K562 (cell line): ENCODE data around the gene SLC30A7. TPM values are rescaled to one million over a fixed set of nuclear protein-coding genes. Genes with fewer than 3 reads are reported as not detected.

Experiments
- HMGN3 ChIP-seq: IDR thresholded peaks from 2 replicates; pipeline ENCODE4 v1.6.1; 2011; ENCODE audit warnings: borderline replicate concordance, low read depth, mild to moderate bottlenecking, mixed read lengths, low read length; ENCODE audit not compliant: insufficient read length; ENCODE audit errors: extremely low read depth
- ILF3 ChIP-seq: fragments of 450-650 bp; IDR thresholded peaks from 2 replicates; pipeline ENCODE4 v1.6.1; 2018; ENCODE audit warnings: antibody characterized with exemption, mild to moderate bottlenecking, moderate library complexity, borderline replicate concordance
- NKRF ChIP-seq: fragments of 450-650 bp; IDR thresholded peaks from 2 replicates; pipeline ENCODE4 v1.6.1; 2016; ENCODE audit warnings: borderline replicate concordance
- NR3C1 ChIP-seq: sonication (generic); formaldehyde crosslinking; IDR thresholded peaks from 2 replicates; pipeline ENCODE4 v1.8.1; 2022; ENCODE audit warnings: missing genetic modification reagents
- POLR2AphosphoS2 ChIP-seq: IDR thresholded peaks from 2 replicates; pipeline ENCODE4 v1.6.1; 2012; ENCODE audit warnings: low read length, improper control_type of control experiment
- PYGO2 ChIP-seq: fragments of 450-650 bp; IDR thresholded peaks from 2 replicates; pipeline ENCODE4 v1.6.1; 2016; ENCODE audit warnings: mild to moderate bottlenecking, missing genetic modification characterization, moderate library complexity, missing compliant biosample characterization
- SIN3B ChIP-seq: fragments of 450-650 bp; IDR thresholded peaks from 2 replicates; pipeline ENCODE4 v1.6.1; 2017; ENCODE audit warnings: low read depth, mild to moderate bottlenecking, moderate library complexity
- ZNF277 ChIP-seq: fragments of 250-450 bp; sonication (Bioruptor Pico); IDR thresholded peaks from 2 replicates; pipeline ENCODE4 v1.8.0; 2022; ENCODE audit warnings: inconsistent platforms, mild to moderate bottlenecking, moderate library complexity, borderline replicate concordance
- polyA plus RNA-seq, 8 experiments: library from polyadenylated mRNA; depleted of rRNA in 4 of 8; stranded (reverse) in 5 of 8; unstranded in 3 of 8; fragments of >200 nt; fragmentation: Nextera tagmentation in 2 of 8; fragmentation: Illumina TruSeq in 1 of 8; extraction: Ambion mirVana in 2 of 8; extraction: Trizol in 1 of 8; gene quantifications; 2 replicates each; pipeline versions ENCODE4 v1.2.1 to v1.2.3, GENCODE V29; 2011 to 2014; ENCODE audit warnings: inconsistent platforms in 1 of 8, missing spikeins in 1 of 8
- total RNA-seq, 7 experiments: library from RNA; depleted of rRNA in 6 of 7; stranded (reverse); fragments of >200 nt in 6 of 7; fragmentation: Illumina TruSeq in 2 of 7; extraction: Trizol in 2 of 7; gene quantifications; 2 replicates each; pipeline versions ENCODE4 v1.2.1 to v1.2.3, GENCODE V29; 2011 to 2021; ENCODE audit warnings: low replicate concordance in 1 of 7
- TF ChIP-seq, protein P1 (sequence below), 2 experiments: fragments of 450-650 bp; formaldehyde crosslinking in 1 of 2; IDR thresholded peaks; 2 replicates each; pipeline versions ENCODE4 v1.4.0 to v1.6.1; 2014 to 2020; ENCODE audit warnings: mild to moderate bottlenecking in 2 of 2, borderline replicate concordance in 1 of 2, low read depth in 1 of 2
- TF ChIP-seq, protein P2 (sequence below): fragments of 450-650 bp; formaldehyde crosslinking; IDR thresholded peaks from 2 replicates; pipeline ENCODE4 v1.4.0; 2020; ENCODE audit warnings: mild to moderate bottlenecking, moderate library complexity

Gene SLC30A7
- total and polyA plus RNA-seq, 9 of the 15 experiments (the other 6 are each of a cell fraction or from before 2014, with no cell fraction given) = 3.5 to 17.1 (median 7.2) TPM

DNA sequence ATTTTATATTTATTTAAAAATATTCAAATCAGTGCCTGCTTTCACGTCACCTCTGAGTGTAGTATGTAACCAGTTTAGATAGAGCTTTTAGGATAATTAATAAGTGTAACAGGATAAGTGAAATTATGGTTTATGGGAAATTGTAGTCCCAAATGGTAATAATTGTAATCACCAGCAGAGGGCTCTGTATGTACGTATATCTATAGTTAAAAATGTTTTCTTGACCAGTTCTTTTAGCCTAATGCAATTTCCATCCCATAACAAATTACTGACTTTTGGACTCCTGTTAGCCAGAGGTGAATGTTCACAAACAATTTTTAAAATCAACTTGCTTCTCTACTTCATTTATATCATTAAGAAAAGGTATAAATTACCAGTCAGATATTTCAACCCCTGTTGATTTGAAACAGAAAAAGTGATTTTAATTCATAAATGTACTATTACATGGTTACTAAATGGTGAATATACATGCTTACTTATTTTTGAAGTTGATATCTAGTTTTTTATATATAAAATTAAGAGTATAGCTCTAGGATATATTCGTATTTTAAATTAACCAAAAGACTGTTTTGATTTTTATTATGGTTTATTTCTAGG, 25.3 kb downstream of the SLC30A7 start (continued):
- TF ChIP-seq, protein P1, sequence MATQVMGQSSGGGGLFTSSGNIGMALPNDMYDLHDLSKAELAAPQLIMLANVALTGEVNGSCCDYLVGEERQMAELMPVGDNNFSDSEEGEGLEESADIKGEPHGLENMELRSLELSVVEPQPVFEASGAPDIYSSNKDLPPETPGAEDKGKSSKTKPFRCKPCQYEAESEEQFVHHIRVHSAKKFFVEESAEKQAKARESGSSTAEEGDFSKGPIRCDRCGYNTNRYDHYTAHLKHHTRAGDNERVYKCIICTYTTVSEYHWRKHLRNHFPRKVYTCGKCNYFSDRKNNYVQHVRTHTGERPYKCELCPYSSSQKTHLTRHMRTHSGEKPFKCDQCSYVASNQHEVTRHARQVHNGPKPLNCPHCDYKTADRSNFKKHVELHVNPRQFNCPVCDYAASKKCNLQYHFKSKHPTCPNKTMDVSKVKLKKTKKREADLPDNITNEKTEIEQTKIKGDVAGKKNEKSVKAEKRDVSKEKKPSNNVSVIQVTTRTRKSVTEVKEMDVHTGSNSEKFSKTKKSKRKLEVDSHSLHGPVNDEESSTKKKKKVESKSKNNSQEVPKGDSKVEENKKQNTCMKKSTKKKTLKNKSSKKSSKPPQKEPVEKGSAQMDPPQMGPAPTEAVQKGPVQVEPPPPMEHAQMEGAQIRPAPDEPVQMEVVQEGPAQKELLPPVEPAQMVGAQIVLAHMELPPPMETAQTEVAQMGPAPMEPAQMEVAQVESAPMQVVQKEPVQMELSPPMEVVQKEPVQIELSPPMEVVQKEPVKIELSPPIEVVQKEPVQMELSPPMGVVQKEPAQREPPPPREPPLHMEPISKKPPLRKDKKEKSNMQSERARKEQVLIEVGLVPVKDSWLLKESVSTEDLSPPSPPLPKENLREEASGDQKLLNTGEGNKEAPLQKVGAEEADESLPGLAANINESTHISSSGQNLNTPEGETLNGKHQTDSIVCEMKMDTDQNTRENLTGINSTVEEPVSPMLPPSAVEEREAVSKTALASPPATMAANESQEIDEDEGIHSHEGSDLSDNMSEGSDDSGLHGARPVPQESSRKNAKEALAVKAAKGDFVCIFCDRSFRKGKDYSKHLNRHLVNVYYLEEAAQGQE (IDR thresholded peaks at IDR 0.05; ENCODE audit: borderline replicate concordance) = peak; percentile 66; the same call in 1 of the 2 replicates
- TF ChIP-seq, protein P1 (CRISPR knock-in tag; IDR thresholded peaks at IDR 0.05; ENCODE audit: low read depth) = no peak
- TF ChIP-seq PYGO2 (tag) (no peak), ILF3 (0 out of 2 replicates have a peak, but pooled peaks have one; percentile 38), NR3C1 (CRISPR knock-in tag) (no peak), ZNF277 (CRISPR knock-in tag) (no peak), NKRF (no peak), SIN3B (no peak), HMGN3 (no peak), POLR2AphosphoS2 (no peak)
- TF ChIP-seq, protein P2, sequence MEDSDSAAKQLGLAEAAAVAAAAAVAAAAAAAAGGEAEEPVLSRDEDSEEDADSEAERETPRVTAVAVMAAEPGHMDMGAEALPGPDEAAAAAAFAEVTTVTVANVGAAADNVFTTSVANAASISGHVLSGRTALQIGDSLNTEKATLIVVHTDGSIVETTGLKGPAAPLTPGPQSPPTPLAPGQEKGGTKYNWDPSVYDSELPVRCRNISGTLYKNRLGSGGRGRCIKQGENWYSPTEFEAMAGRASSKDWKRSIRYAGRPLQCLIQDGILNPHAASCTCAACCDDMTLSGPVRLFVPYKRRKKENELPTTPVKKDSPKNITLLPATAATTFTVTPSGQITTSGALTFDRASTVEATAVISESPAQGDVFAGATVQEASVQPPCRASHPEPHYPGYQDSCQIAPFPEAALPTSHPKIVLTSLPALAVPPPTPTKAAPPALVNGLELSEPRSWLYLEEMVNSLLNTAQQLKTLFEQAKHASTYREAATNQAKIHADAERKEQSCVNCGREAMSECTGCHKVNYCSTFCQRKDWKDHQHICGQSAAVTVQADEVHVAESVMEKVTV = peak; percentile 62
